Glomerular endothelial cell (primary cell): ENCODE data around the gene DDX41. TPM values are rescaled to one million over a fixed set of nuclear protein-coding genes. Genes with fewer than 3 reads are reported as not detected.

ENCODE experiments used
- DNase-seq: peaks from one replicate; pipeline ENCODE4 v3.0.0-alpha.2; 2011; ENCODE audit warnings: low read depth, low spot score; ENCODE audit errors: extremely low read depth
- total RNA-seq: library from RNA; depleted of rRNA; stranded (reverse); fragments of >200 nt; gene quantifications from 2 replicates; pipeline ENCODE4 v1.2.3, GENCODE V29; 2015

Gene DDX41
- total RNA-seq, 1 donor from 2014 or later: 115 TPM

GRCh38 chr5:177471610-177472356 lies 45.0 kb downstream of the DDX41 start:
- no peak for DNase-seq

GRCh38 chr5:177470759-177471536 lies 45.8 kb downstream of the DDX41 start:
- no peak for DNase-seq

GRCh38 chr5:177469750-177470525 lies 46.8 kb downstream of the DDX41 start:
- DNase-seq: no peak

GRCh38 chr5:177468685-177469628 lies 47.8 kb downstream of the DDX41 start:
- DNase-seq: no peak

GRCh38 chr5:177468329-177468684 lies 48.5 kb downstream of the DDX41 start:
- no peak for DNase-seq

GRCh38 chr5:177467436-177467835 lies 49.3 kb downstream of the DDX41 start:
- no peak for DNase-seq

GRCh38 chr5:177466861-177467260 lies 49.9 kb downstream of the DDX41 start:
- DNase-seq: no peak

- DNase-seq: no peak
Measured at GRCh38 chr5:177465044-177465443, 51.7 kb downstream of the DDX41 start.

- DNase-seq: no peak
Measured at GRCh38 chr5:177462021-177462670, 54.6 kb downstream of the DDX41 start.

Other genes with a start within 250 kb of the DDX41 start
- gene RAB24, start 213.2 kb downstream of the DDX41 start, total RNA-seq: 30.8 and 36.8 TPM in 2 replicates
- gene PRELID1, start 213.2 kb downstream of the DDX41 start, total RNA-seq: 145 and 147 TPM in 2 replicates
- gene MXD3, start 205.1 kb downstream of the DDX41 start, total RNA-seq: 6.0 and 12.3 TPM in 2 replicates
- gene LMAN2, start 165.3 kb downstream of the DDX41 start, total RNA-seq: 295 and 316 TPM in 2 replicates
- 9.8 and 12.8 TPM in 2 replicates for gene RGS14, start 159.0 kb downstream of the DDX41 start, total RNA-seq
- not detected in 2 replicates for gene SLC34A1, start 132.5 kb downstream of the DDX41 start, total RNA-seq
- not detected in 2 replicates for gene PFN3, start 116.3 kb downstream of the DDX41 start, total RNA-seq
- gene F12, start 107.4 kb downstream of the DDX41 start, total RNA-seq: 0.53 and 4.3 TPM in 2 replicates
- gene GRK6, start 90.3 kb downstream of the DDX41 start, total RNA-seq: 21.7 and 27.5 TPM in 2 replicates
- gene PRR7, start 70.1 kb downstream of the DDX41 start, total RNA-seq: 13.5 and 20.0 TPM in 2 replicates
- 300 and 362 TPM in 2 replicates for gene DBN1, start 43.3 kb downstream of the DDX41 start, total RNA-seq
- gene PDLIM7, start 19.4 kb downstream of the DDX41 start, total RNA-seq: 341 and 346 TPM in 2 replicates
- gene DOK3, start 7.1 kb downstream of the DDX41 start, total RNA-seq: 11.2 and 15.6 TPM in 2 replicates
- 30.2 and 55.1 TPM in 2 replicates for gene FAM193B, start 37.6 kb upstream of the DDX41 start, total RNA-seq
- gene TMED9, start 75.2 kb upstream of the DDX41 start, total RNA-seq: 247 and 332 TPM in 2 replicates
- gene B4GALT7, start 83.2 kb upstream of the DDX41 start, total RNA-seq: 36.8 and 47.9 TPM in 2 replicates